NCI-H2196 treated with DMSO at 0.1 percent for 48 hours (cell line): ENCODE data around the gene TMTC3.

Experiments used
- DNase-seq: peaks from one replicate; lab custom pipeline; 2025; ENCODE audit not compliant: unreplicated experiment; lab: John Stamatoyannopoulos, UW

Gene TMTC3

DNA sequence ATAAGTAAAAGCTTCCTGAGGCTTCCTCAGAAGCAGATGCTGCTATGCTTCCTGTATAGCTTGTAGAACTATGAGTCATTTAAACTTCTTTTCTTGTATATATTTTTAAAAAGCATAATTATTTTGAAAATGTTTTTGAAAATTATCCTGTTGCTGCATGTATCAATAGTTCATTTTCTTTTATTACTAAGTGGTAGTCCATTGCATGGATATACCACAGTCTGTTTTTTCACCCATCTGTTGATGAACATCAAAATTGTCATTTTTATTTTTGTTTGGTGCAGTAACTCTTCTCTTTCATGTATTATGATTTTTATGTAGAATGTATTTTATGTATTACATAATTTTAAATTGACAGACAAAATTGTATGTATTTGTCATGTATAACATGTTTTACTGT is 81.4 kb downstream of the TMTC3 start:
- no peak for DNase-seq

DNA sequence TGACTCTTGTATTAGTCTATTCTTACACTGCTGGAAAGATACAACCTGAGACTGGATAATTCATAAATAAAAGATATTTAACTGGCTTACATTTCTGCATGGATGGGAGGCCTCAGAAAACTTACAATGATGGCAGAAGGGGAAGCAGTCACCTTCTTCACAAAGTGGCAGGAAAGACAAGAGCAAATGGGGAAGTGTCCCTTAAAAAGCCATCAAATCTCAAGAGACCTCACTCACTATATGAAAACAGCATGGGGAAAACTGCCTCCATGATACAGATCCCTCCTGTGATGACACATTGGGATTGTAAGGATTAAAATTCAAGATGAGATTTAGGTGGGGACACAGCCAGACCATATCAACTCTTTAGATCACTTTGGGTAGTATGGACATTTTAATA is 83.7 kb downstream of the TMTC3 start:
- no peak for DNase-seq

DNA sequence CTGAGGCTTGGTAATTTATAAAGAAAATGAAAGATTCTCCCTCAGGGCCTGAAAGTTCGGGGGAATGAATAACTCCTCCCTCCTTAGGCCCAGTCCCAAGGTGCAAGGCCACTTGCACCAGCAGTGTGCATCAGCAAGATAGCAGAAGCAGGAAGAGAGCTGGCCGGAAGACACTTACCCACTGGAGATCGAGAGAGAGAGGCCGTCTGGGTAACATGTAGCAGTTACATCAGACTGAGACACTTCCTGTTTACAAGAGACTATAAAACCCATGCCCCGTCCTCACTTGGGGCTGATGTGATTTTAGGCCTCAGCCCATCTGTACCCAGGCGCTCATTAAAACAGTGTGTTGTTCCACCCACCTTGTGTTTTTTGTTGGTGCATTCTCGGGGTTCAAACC is 85.2 kb downstream of the TMTC3 start:
- no peak for DNase-seq

DNA sequence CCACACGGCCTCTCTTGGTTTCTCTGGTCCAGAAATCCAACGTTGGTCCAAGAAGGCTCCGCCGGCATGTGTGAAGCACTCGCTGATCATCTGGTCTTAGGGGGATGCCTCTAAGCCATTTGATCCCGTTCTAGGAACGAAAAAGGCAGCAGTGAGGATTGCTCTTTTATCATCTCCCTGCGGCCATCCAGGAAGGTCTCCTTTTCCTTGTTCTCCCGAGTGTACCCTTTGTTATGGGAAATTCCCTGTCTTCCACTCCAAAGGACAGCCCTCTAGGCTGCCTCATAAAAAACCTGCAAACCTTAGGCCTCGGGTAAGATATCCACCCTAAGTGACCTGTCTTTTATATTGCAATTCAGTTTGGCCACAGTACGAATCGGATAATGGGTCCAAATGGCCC is 85.8 kb downstream of the TMTC3 start:
- DNase-seq = no peak

DNA sequence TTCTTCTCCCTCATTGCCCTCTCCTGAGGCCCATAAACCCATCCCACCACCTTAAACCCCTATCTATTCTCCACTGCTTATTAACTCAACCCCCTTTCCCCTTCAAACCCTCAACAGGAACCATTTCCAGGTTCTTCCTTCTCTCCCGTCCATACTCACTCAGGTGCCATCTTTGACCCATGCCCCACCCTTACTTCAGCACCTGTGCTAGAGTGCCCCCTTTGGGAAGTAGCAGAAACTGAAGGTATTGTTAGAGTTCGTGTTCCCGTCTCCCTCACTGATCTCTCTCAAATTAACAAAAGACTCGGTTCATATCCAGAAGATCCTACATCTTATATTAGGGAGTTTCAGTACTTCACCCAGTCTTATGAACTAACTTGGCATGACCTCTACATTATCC is 86.6 kb downstream of the TMTC3 start:
- no peak for DNase-seq

DNA sequence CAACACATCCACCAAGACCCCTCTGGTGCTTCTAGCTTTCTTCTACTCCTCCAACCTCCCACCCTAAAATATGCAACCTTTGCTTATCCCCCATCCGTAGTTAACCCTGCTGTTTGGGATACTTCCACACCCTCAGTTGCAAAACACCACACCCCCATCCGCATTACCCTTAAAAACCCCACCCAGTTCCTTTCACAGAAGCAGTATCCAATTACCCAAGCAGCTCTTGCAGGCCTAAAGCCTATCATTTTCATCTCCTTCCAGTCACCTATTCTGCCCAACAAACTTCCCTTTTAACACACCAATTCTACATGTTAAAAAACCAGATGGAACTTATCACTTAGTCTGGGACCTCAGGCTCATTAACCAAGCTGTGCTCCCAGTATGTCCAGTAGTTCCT is 88.2 kb downstream of the TMTC3 start:
- DNase-seq = no peak

DNA sequence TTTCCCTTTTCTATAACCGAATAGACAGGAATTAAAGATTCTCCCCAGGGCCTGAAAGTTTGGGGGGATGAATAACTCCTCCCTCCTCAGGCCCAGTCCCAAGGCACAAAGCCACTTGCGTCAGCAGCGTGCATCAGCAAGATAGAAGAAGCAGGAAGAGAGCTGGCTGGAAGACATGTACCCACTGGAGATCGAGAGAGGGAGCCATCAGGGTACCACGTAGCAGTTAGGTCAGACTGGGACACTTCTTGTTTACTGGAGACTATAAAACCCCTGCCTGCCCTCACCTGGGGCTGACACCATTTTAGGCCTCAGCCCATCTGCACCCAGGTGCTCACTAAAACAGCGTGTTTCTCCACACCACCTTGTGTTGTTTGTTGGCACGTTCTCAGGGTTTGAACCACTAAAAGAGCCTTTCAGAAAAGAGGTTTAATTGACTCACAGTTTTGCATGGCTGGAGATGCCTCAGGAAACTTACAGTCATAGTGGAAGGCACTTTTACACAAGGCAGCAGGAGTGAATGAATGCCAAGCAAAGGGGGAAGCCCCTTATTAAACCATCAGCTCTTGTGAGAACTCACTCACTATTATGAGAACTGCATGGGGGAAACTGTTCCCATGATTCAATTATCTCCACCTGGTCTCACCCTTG is 93.2 kb downstream of the TMTC3 start:
- no peak for DNase-seq

DNA sequence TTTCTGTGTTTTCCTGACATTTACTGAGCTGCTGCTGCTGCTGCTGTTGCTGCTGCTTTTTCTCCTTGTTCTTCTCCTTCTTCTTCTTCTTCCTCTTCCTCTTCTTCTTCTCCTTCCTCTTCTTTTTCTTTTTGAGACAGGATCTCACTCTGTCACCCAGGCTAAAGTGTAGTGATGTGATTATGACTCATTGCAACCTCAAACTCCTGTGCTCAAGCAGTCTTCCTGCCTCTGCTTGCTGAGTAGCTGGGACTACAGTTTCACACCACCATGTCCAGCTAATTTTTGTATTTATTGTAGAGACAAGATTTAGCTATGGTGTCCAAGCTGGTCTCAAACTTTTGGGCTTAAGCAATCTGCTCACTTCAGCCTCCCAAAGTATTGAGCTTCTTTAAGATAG is 95.8 kb downstream of the TMTC3 start:
- no peak for DNase-seq

DNA sequence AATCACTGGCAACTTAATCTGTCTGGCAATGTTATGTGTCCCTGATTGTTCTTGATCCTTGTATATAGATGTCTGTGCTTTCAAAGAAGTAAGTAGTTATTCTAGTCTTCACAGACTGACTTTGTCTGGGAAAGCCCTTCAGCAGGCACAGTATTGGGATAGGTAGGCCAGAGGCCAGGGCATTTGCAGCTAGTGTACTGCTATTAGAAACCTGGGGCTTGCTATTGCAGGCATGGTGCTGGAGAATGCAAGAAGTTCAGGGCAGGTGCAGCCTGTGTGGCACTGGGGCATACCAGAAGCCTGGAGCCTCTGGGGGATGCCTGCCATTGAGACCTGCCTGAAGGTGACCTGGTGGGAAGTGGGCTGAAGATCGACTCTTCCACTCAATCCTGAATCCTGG is 96.3 kb downstream of the TMTC3 start:
- DNase-seq = no peak

DNA sequence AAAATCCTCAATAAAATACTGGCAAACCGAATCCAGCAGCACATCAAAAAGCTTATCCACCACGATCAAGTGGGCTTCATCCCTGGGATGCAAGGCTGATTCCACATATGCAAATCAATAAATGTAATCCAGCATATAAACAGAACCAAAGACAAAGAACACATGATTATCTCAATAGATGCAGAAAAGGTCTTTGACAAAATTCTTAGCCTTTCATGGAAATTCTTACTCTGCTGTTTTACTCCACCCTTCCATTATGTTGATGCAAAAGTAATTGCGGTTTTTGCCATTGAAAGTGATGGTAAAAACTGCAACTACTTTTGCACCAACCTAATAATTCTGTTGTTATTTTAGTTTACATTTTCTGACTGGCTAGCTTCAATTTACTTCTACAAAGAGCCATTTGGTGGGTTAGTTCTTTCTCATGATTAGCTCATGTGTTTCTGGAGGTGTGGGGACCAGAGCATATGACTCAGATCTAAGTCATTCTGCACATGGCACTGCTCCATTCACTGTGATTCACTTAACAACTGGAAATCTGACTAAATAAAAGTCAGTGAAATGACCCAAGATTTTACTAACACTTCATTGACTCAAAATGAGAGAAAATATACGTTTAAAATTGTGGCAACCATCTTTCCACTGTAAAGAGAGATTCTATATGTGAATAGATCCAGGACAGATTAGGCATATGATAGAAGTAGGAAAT is 99.9 kb downstream of the TMTC3 start:
- DNase-seq = no peak

DNA sequence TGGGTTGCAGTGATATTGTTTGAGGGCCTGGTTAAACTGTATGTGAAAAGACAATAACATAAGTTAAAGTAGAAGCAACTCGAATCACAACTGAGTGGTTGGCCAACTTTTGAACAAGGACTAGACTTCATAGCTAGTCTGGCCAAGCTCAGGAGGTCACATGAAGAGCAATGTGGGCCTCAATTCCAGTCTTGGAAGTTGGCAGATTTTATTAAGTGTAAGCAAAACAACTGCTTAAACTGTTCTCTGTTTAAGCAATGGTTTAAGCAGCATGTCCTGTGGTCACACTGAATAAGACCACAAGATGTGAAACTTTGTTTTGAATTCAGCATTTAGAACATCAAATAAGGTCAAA is 100.4 kb downstream of the TMTC3 start:
- no peak for DNase-seq

DNA sequence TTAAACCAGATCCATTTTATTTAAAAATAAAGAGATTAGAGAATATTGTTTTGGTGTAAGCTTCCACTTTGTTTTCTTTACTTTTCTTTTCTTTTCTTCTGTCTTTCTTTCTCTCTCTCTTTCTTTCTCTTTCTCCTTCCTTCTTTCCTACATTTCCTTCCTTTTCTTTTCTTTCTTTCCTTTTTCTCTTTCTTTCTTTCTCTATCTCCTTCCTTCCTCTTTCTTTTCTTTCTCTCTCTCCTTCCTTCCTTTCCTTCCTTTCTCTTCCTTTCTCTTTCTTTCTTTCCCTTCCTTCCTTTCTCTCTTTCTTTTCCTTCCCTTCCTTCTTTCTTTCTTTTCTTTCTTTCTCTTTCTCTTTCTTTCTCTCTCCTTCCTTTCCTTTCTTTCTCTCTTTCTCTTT is 100.8 kb downstream of the TMTC3 start:
- no peak for DNase-seq

DNA sequence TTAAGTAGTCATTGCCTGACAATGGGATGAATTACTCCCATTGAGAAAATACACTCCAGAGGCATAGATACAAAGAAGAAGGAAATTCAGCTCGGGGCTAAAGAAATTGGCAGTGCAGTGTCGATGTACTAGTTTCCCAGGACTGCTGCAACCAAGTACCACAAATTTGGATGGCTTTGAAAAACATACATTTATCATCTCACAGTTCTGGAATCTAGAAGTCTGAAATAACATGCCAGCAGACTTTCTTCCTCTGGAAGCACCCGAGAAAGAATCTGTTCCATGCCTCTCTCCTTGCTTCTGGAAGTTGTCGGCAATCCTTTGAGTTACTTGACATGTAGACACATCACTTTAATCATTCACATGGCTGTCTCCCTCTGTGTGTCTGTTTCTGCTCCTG is 101.9 kb downstream of the TMTC3 start:
- DNase-seq = no peak

DNA sequence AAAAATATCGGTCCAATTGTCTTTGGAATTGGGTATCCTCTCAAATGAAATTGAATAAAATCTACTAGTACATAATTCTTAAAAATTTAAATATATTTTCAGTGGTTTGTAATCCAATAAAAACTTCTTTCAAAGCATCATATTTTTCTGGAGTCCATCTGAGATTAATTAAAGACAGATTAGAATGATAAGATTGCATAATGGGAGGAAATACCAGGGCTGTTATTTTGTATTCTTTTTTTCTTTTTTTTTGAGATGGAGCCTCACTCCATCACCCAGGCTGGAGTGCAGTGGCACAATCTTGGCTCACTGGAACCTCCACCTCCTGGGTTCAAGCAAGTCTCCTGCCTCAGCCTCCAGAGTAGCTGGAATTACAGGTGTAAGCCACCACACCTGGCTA is 103.8 kb downstream of the TMTC3 start:
- no peak for DNase-seq

DNA sequence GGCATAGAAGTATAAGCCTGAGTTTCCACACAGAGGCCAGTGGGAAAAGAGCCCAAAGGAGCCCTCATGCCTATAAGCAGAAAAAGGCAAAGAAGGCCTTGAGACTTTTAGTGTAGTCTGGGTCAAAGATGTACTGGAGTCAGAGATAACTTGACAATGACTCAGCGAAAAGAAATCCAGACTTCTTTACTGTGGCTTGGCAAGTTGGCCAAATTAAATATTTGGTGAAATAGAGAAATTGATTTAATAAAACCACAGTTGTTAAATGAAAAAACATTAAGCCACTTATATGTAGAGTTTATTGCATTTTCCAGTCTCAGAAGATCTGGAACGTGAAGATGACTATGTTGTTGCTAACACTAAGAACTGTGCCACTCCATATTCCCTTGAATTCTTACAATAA is 105.1 kb downstream of the TMTC3 start:
- no peak for DNase-seq

DNA sequence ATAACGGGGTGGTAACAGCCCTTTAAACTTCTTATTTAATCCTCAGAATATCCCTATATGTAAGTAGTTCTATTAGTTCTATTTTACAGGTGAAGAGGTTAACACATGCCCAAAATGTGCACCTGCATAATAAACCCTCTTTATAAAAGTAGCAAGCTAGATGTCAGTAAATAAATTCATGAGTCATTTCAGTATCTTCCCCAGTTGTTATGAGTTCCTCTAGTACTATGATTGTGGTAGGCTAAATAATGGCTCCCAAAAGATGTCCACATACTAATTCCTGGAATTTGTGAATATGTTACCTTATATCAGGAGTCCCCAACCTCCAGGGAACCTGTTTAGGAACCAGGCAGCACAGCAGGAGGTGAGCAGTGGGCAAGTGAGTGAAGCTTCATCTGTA is 106.5 kb downstream of the TMTC3 start:
- no peak for DNase-seq
